GM21529 (cell line): ENCODE results near the gene SOBP.
A peak's percentile ranks its signal among the peaks of the same experiment; 100 is the strongest.

Source experiments
- ATAC-seq: cut with Tn5 transposase; IDR thresholded peaks from one replicate; pipeline ENCODE4 v1.9.1; 2021; ENCODE audit not compliant: unreplicated experiment

SOBP gene

DNA sequence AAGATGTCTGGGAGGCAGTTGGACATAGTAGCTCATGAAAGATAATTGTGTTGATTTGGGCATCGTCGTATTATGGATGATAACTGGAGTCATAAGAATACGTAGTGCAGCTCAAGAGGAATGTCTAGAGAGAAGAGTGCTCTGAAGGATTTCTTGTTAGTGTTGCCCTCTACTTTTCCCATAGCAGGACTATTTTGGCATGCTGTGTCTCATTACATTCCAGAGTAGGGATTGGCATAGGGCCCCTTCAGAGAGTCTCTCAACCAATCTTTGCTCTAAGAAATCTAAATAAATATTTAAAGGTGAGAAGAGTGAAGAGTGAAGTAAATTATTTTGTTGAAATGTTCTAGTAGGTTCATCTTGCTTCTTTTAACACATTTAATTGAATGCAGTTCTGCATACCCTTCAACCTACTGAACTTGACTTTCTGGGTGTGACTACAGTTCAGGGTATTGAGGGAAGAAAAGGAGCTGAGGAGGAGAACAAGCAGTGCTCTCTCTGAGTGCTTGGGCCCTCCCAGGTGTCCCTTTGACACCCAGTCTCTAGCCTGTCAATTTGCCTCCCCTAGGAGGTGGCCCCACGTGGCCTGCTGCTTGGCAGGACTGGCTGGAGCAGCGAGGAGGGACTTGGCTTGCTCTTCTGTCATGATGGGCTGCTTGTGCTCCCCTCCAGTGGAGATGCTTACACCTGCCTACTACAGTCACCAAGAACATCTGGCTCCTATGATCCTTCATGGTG, 33.3 kb downstream of the SOBP start:
- ATAC-seq: no peak

DNA sequence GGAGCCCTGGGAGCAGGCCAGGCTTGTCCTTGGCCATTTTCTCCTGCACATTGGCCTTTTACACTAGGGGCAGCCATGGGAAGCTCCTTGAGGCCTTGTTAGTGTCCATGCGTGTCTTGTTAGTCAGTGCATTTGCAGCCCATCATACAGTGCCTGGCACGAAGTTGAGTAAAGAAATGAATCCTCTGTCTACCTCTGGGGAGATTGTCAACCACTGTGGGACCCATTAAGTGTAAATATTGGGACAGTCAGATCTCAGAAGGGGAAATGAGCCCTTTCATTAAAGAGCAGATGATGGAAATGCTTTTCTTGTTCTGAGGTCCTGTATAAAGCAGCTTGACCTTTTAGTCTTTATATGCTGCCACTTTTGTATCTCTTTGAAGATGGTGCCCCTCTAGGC, 33.9 kb downstream of the SOBP start:
- ATAC-seq: no peak

DNA sequence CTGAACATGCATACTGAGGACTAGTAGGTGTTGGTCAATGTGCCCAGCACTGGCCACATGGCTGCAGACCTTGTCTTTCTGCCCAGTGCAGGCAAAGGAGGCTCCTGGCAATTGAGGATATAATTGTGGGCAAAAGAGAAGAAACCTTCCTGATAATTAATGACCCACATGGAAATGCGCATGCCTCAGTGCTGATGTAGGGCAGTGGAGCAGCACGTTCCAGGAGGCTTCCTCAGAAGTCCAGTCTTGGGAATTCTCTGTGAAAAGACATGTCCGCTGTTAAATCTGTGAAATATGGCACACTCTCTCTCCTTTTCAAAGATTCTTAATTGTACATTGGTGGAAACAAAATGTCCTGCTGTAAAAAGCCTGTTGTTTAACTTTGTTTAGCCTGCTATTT, 34.7 kb downstream of the SOBP start:
- no peak for ATAC-seq

DNA sequence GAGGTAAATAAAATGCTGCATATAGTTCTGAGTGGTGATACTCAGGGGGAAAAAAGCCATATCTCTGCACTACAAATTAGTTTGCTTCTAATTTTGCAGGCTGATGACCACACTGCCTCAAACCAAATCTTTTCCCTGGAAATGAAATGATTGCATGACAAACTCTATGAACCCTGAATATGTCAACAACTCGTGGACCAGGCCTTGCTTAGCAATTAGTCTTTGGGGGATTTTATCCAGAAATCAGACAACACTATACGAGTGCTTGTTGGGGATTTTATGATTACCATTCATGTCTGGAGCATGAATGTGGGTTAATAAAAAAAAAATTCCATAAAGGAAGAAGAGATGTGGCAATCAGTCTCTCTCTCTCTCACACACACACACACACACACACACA, 42.0 kb downstream of the SOBP start:
- ATAC-seq: no peak

DNA sequence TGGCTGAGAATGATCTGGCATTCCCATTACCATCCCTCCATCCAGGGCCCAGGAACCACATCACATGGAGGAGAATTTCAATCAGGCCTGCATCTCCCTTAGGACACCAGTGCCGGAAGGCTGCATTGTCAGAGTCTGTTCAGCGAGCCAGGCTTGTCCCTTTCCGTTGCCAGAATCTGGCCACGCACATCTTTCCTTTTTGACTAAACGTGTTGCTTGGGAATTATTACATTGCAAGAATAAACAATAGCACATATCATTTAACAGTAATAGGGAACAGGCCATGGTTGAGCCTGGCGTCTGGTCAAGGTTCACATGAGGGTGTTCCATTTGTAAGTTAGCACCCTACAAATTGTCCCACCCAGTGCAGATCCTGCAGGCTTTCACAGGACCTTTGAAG, 42.8 kb downstream of the SOBP start:
- no peak for ATAC-seq

DNA sequence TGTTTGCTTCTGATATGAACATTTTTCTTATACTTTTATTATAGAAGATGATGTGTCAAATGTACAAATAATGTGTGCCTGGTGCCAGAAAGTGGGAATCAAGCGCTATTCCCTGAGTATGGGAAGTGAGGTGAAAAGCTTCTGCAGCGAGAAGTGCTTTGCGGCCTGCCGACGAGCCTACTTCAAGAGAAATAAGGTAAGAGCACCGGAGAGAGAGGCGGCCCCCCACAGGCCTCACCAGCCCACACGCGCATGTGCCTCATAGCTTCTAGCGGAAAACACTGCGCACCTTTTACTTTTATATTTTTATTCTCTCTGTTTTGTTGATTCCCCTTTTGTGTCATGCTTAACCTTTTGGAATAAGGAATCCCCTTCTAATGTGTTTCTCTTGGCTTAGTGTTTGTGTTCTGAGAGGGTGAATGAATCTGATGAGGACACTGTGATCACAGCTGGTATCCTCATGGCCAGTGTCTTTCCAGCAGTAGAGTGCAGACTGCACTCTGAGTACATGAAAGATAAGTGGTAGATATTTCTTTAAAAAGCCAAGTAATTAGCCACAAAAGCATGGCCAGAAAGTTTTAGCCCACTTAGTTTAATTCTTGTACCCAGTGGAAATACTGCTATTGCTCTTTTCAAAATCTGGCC, 43.6 kb downstream of the SOBP start:
- no peak for ATAC-seq

DNA sequence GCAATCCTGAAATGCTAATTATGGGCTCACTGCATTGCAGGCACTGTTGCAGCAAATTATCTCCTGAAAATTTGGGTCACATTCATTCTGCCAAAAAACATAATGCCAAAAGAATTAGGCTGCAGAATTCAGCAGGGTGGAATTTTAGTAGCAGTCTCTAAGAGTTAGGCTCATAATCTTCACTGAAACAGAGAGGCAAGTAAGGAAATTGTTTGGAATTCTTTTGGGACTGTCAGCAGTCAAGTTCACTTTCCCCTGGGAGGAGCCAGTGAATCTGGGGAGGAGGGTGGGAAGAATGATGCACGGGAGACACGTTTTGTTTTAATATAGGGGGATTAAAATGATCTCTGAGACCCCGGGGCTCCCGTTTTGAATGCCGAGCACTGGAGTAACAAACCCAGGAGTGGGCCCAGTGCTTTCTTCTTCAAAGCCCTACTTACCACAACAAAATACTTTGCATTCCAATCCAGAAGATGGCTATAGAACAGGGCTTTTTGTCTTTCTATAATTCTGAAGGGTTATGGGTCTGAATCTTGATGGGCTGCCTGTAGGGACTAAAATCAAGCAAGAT, 44.7 kb downstream of the SOBP start:
- no peak for ATAC-seq

DNA sequence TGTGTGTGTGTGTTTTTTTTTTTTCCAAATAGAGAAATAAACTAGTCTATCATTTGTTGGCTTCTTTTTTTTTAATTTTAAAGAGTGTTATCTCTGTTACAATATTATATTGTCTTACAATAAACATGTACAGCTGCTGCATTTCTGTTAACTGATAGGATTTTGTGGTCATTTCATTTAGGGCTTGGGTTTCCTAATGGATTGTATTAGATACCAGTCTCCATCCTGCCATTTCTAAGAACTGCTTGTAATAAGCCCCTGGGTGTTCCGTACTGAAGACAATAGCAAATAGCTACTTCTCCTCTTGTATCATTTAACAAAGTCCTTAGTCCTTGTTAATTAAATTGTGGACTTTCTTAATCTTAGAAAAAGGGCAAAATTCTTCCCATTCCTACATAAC, 45.7 kb downstream of the SOBP start:
- ATAC-seq: no peak

DNA sequence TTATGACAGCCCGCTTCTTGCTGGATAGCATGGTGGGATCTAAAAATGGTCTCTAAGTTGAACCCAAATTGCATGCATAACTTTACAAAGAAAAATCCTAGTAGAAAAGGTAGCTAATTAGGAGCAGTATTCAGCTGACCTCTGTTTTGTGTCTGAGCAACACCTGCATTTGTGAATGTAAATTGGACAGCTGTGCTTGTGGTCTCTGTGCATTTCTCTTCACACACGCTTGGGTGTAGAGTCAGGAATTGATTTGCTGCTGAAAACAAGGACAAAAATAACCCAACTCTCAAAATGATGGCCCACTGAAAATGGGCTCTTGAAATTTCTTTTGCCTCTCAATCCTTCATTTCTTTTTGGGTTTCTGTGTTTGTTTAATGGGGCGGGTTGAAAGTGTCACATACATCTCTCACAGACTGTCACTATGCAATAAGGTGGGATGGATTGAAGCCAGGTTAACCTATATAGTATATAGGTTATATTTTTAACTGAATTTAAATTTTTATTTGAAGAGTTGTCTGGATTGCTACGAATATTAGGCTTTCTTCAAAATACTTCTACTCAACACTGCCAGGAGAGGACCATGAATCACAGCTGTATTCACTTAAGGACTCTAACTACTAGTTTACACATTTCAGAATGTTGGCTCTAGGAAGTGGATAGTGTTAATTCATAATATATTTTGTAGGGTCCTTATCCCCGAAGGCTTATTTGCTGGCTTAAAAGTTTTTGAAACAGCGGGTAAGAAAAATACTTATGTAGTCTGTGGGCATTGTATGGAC, 46.5 kb downstream of the SOBP start:
- ATAC-seq: peak; percentile 53

DNA sequence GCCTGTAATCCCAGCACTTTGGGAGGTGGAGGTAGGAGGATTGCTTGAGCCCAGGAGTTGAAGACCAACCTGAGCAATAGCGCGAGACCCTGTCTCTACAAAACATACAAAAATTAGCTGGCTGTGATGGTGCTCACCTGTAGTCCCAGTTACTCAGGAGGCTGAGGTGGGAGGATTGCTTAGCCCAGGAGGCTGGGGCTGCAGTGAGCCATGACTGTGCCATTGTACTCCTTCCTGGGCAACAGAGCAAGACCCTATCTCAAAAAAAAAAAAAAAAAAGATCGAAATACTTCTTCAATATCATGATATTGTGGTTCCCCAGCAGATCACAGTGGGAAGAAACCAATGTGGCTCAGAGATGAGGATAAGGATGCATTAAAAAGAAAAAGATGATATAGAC, 47.6 kb downstream of the SOBP start:
- ATAC-seq: no peak

DNA sequence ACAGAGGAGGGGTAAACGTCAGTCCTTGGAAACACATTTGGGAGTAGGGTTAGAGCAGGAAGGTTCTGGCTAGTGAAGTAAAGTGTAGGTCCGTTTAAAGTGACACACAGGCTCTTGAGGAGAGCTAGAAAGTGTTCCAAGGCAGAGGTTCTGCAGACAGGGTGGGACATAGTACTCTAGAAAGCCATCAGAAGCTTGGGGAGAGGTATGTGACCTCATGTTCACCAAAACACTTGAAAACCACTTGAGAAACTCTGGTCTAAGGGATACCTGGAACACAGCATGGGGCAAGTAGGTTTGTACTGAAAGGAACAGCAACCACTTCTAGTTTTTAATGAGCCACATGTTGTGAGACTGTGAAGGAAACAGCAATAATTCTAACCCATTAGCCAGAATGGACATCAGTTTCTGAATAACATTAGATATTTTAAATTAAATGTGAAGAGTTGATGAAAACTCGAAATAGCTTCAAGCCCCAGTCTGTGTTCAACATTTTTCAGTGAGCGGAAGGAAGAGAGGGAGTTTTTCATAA, 49.0 kb downstream of the SOBP start:
- ATAC-seq: no peak

DNA sequence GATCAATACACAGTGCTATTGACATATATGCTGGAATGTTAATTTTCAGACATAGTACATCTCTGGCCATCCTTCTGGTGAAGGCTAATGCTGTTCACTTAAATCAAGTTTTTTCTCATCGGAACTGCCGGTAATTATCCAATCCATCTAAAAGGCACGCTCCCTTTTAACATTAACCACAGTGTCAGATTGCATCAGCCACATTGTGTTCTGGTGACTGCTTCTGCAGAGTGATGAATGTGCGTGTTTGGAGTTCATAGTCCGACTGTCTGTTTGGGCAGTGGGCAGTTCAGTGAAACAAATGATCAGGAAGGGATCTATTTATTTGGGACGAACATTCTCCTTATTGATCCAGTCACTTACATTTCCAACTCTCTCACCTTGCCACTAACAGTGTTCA, 49.5 kb downstream of the SOBP start:
- ATAC-seq: no peak

DNA sequence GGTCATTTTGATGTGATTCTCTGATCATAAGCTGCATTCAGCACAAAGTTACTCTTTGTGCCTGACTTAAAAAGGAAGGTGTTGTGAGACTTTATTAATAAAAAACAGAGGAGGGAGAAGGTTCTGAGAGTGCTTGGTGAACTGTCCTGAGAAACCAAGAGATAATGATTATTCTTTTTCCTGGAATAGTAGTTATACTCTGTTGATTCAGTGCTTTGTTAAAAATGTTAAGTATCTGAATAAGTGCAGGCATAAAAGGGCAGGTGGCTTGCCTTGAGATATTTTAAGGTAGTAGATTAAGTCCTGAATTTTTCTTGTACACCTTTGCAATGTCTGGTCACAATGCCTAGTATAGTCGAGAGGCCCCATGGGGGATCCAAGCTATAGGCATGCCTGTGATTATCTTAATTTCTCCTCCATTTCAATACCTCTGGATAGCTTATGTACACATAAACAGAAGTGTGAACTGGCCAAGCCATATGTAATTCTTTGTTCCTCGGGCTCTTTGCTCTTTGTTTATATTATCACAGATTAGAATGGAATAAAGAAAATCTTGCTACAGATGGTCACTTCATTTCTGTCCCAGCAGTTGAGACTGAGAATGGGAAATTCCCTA, 50.0 kb downstream of the SOBP start:
- no peak for ATAC-seq

DNA sequence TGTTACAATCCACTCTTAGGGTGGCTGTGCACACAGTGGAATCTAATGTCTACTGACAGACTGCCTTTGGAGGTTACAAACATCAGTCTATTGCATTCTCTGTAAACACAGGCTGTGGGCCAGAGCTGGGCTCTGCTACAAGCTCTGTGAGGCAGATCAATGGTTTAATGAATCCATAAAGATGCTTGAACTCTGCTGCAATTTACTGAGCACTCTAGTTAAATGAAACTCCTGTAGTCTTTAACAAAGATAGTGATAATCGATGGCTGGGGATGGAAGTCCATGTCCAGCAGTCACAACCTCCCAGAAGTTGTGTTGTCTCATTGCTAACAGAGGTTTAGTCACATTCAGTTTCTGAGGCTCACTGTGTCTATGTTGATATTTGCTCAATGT, 50.5 kb downstream of the SOBP start:
- no peak for ATAC-seq

DNA sequence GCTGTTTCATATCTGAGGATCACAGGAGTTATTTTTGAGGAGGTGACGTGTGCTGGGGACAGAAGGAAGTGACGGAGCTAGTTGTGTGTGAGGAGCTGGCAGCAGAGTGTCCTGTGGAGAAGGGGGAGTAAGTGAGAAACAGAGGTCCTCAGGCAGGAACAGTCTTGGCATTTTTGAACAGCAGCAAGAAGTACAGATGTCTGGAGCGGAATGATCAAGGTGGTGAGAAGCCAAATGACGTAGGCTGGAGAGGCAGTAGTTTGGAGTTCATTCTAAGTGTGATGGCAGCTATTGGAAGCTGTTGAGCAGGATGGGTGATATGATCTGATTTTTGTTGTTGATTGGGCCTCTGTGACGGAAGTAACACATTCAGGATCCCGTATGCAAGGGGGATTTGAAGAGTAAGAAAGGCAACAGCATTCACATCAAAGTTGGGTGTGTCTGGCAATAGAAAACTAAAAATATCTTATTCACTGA, 52.3 kb downstream of the SOBP start:
- no peak for ATAC-seq

DNA sequence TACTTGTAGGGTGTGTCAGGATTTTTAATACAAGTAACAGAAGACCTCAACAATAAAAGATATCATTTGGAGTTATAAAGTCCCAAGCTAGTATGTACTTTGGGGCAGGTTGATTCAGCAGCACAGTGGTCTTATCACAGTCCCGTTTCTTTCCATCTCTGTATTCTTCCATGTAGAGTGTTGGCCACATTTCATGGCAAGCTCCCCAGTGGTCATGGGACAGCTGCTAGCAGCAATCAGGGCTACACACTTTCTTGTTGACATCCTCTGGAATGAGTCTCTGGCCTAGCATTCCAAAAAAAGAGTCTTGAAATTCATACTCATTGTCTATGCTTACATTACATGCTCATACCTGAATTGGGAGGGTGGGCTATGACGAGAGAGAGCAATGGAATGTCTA, 53.2 kb downstream of the SOBP start:
- no peak for ATAC-seq

DNA sequence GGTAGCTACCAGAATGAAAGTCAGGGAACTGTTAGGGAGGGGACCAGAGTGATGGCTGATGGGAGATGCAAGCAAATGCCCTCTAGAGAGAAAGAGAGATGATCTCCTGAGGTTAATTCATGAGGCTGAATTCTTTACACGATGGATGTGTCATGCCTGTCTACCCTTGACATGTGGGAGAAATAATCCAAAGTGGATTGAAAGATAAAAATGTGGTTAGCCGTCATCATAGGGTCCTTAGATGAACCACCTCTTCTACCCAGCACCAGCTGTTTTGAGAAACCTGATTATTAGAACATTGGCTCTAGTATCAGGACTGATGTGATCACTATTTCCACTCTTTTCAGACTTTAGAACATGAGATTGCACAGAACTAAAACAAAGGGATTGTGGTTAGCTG, 53.6 kb downstream of the SOBP start:
- no peak for ATAC-seq

DNA sequence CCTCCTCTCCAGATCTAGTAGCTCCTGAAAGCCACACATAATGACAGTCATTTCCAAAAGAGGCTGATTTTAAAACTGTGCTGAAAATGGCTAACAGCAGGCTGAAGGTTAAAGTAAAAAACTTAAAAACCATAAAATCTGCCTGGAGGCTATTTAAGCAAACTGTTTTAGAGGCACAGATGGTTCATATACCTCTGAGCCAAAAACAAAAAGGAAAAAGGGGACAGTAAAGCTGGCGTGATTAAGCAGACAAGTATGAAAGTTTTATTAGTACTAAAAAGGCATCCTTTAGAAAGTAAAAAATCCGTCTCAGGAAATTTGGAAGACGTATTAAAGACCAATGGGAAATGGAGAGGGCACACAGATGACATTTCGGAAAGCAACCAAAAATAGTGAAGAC, 55.8 kb downstream of the SOBP start:
- no peak for ATAC-seq

DNA sequence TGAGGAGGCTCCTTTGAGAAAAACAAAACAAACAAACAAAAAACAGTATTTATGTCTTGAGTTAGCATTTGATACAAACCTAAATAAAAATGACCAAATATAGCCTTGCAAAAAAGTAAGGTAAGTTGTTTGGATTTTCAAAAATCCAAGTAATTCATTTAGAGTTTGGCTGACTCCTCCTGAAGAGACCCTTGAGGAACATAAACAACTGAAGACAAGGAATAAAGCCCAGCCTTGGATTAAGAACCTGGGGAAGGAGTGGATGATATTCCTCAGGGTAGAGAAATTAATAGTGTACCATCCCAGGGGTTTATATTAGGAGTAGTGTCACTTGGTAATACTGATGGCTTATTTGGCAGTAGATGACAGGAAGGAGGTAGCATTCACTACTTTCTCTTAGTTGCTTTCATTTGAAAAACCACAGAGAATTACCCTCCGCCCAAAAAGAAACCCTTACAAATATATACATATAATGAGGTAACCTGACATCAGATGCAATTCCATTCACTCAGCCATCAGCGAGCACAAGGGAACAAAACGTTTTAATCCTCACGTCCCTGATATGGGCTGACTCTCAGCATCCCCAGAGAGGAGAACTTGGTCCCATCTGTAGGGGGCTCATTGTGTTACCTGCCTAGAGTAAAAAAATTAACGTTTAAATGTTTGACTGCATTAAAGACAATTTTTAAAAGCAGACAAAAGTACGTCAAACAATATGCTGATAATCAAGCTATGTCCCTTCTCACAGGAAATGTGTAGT, 57.0 kb downstream of the SOBP start:
- ATAC-seq: no peak

DNA sequence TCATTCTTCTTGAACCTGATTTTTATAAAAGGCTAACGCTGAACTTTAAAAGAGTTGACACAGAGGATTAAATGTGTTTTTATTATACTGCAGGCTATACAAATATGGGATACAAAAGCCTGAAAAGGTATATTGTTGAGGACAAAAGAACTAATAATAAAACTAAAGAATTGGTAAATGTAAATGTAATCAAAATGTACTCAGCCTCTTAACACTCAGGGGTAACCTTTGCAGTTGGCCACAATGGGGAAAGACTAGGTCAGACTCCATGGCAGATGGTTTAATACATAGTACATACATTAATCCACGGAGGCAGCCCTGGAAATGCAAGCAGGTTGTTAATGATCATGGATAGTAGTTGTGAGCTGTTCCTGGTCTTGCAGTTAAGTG, 57.5 kb downstream of the SOBP start:
- ATAC-seq: no peak
